Measurements from ENCODE around the gene RTBDN.

RTBDN gene

GRCh38 chr19:12834566-12834943 lies at the start of gene RTBDN:
Gene RTBDN, minus strand, starts transcription at chr19:12834579. Its CDS starts 4,600 bp downstream, at chr19:12829979.
- Histone ChIP-seq H3K4me3 (peak within 1 kb of the TSS in 6 of 7 experiments; percentile 14 to 37 (median 28)), H3K27ac (no peak within 1 kb of the TSS)

- H3K27ac ChIP-seq, result peak overlapping the region in 2 of 21 experiments; percentile 6 to 92
- H3K4me3 ChIP-seq, result no peak overlapping the region
These were observed 48.2 kb upstream of the RTBDN start for GRCh38 chr19:12882589-12882988.

- Histone ChIP-seq H3K27ac (peak within 1 kb of the TSS; percentile 14 to 92 (median 85)), H3K4me3 (peak within 1 kb of the TSS; percentile 54 to 80 (median 64))
These were observed 46.9 kb upstream of the RTBDN start, which contains the start of gene DNASE2 for GRCh38 chr19:12881172-12881808. Gene DNASE2, minus strand, starts transcription at chr19:12881449. Its CDS starts 74 bp downstream, at chr19:12881375.

GRCh38 chr19:12880551-12881171 lies 46.3 kb upstream of the RTBDN start:
- H3K4me3 ChIP-seq, result peak overlapping the region; percentile 54 to 80 (median 64)

GRCh38 chr19:12875086-12875485 lies 40.7 kb upstream of the RTBDN start:
- Histone ChIP-seq H3K27ac (no peak overlapping the region), H3K4me3 (no peak overlapping the region)

More at GRCh38 chr19:12880551-12881171, 46.3 kb upstream of the RTBDN start:
- peak overlapping the region; percentile 14 to 92 (median 85) for H3K27ac ChIP-seq

- no peak overlapping the region for H3K27ac ChIP-seq
- H3K4me3 ChIP-seq, result no peak overlapping the region
These were observed 39.7 kb upstream of the RTBDN start for GRCh38 chr19:12873891-12874745.

GRCh38 chr19:12872941-12873890 lies 38.8 kb upstream of the RTBDN start:
- H3K27ac ChIP-seq, result no peak overlapping the region
- H3K4me3 ChIP-seq, result peak overlapping the region in 2 of 7 experiments; percentile 3 to 25

- no peak overlapping the region for H3K27ac ChIP-seq
- H3K4me3 ChIP-seq, result no peak overlapping the region
These were observed 37.9 kb upstream of the RTBDN start for GRCh38 chr19:12872255-12872654.

- H3K4me3 ChIP-seq, result no peak overlapping the region
- no peak overlapping the region for H3K27ac ChIP-seq
These were observed 37.3 kb upstream of the RTBDN start for GRCh38 chr19:12871681-12872080.

GRCh38 chr19:12868540-12869112 lies 34.2 kb upstream of the RTBDN start:
- Histone ChIP-seq H3K27ac (no peak overlapping the region), H3K4me3 (no peak overlapping the region)

GRCh38 chr19:12867120-12868099 lies 33.0 kb upstream of the RTBDN start:
- peak overlapping the region in 2 of 21 experiments; percentile 3 to 54 for H3K27ac ChIP-seq
- peak overlapping the region; percentile 4 to 42 (median 28) for H3K4me3 ChIP-seq

GRCh38 chr19:12866416-12867119 lies 32.2 kb upstream of the RTBDN start:
- peak overlapping the region in 2 of 7 experiments; percentile 29 to 42 for H3K4me3 ChIP-seq
- H3K27ac ChIP-seq, result no peak overlapping the region

GRCh38 chr19:12865746-12866415 lies 31.5 kb upstream of the RTBDN start:
- no peak overlapping the region for H3K4me3 ChIP-seq
- H3K27ac ChIP-seq, result no peak overlapping the region

- Histone ChIP-seq H3K4me3 (no peak overlapping the region), H3K27ac (no peak overlapping the region)
These were observed 30.6 kb upstream of the RTBDN start for GRCh38 chr19:12864721-12865715.

GRCh38 chr19:12864143-12864542 lies 29.8 kb upstream of the RTBDN start:
- Histone ChIP-seq H3K4me3 (no peak overlapping the region), H3K27ac (no peak overlapping the region)
